ENCODE results near the gene ANKRD10. TPM values are rescaled to one million over a fixed set of nuclear protein-coding genes. Genes with fewer than 3 reads are reported as not detected.
"Not testable (repeated sequence)": the region's sequence is repeated elsewhere in the genome, so short reads cannot be mapped to it uniquely, and the experiment has no call there.

ANKRD10 gene
- total RNA-seq, 2 donors from 2014 or later = 46.2 to 47.5 TPM

DNA sequence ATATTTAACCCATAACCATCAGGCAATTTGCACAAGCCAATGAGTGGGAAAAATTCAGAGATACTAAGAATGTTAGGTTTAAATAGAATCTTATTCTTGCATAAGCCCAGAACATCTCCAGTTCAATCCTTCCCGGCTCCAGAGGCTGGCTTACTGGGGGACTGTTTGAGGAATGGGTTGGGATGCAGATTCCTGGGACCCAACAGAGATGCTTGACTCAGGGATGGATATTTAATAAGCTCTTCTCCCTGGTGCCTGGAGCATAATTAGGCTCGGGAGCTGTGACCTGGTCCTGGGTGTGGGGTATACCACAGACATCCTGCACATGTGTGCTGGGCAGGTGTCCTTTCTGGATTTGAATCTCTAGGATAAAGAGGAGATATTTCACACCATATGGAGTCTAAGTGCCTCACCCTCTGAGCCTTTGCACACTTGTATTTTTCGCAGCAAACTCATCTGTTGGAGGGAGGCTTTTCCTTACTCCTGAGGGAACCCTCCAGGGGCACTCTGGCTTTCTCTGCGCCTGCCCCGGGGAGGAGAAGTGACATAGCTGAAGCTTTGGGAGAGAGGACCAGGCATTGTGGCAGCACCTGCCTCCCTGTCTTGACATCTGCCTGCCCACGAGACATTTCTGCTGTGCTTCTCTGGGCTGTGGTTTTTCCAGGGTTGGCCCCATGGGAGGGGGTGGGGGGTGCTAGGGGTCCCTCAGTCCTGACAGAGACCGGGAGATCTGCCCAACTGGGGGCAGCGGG lies 36.1 kb upstream of the ANKRD10 start:
- no peak for DNase-seq (ENCODE audit: low spot score)
- no peaks in the 10 kb centered on the region for H3K27me3 ChIP-seq
- H3K9me3 ChIP-seq = no peaks in the 10 kb centered on the region
- no peak overlapping the region for H3K4me3 ChIP-seq
- H3K36me3 ChIP-seq = no peaks in the 10 kb centered on the region
- H3K4me1 ChIP-seq = peaks cover 0 to 4% of the 10 kb centered on the region in 2 donors
- TF ChIP-seq, protein P1, sequence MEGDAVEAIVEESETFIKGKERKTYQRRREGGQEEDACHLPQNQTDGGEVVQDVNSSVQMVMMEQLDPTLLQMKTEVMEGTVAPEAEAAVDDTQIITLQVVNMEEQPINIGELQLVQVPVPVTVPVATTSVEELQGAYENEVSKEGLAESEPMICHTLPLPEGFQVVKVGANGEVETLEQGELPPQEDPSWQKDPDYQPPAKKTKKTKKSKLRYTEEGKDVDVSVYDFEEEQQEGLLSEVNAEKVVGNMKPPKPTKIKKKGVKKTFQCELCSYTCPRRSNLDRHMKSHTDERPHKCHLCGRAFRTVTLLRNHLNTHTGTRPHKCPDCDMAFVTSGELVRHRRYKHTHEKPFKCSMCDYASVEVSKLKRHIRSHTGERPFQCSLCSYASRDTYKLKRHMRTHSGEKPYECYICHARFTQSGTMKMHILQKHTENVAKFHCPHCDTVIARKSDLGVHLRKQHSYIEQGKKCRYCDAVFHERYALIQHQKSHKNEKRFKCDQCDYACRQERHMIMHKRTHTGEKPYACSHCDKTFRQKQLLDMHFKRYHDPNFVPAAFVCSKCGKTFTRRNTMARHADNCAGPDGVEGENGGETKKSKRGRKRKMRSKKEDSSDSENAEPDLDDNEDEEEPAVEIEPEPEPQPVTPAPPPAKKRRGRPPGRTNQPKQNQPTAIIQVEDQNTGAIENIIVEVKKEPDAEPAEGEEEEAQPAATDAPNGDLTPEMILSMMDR (IDR thresholded peaks at IDR 0.05) = no peak
- H3K27ac ChIP-seq = no peak overlapping the region

DNA sequence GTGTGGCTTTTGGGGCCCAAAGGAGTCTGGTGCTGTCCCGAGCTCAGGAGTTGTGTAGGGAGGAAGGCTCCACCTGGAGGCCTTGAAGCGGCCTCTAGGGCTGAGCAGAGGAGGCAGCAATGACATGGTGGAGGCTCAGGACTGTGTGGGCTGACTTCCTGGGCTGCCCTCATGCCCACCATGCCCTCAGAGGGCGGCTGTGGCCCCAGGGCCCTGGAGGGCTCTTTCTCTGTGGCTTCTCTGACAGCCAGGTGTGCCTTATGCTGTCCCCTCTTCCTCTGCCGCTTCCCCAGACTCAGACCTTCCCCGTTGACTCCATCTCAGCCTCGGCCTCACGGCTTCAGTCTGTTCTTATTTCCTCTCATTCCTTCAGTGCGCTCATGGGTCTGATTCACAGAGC lies 35.5 kb upstream of the ANKRD10 start:
- Histone ChIP-seq H3K27ac (no peak overlapping the region), H3K36me3 (no peaks in the 10 kb centered on the region), H3K9me3 (no peaks in the 10 kb centered on the region), H3K4me3 (no peak overlapping the region), H3K27me3 (no peaks in the 10 kb centered on the region), H3K4me1 (peaks cover 0 to 4% of the 10 kb centered on the region in 2 donors)
- DNase-seq (ENCODE audit: low spot score) = no peak
- TF ChIP-seq, protein P1 (IDR thresholded peaks at IDR 0.05) = no peak

DNA sequence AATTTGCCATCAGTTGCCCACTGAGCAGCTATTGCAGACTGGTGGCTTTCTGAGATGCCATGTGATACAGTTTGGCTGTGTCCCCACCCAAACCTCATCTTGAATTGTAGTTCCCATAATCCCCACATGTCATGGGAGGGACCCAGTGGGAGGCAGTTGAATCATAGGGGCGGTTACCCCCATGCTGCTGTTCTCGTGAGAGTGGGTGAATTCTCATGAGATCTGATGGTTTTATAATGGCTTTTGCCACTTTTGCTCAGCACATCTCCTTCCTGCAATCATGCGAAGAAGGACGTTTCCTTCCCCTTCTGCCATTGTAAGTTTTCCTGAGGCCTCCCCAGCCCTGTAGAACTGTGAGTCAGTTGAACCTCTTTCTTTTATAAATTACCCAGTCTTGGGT lies 34.8 kb upstream of the ANKRD10 start:
- no peaks in the 10 kb centered on the region for H3K36me3 ChIP-seq
- TF ChIP-seq, protein P1 (IDR thresholded peaks at IDR 0.05) = no peak
- no peak overlapping the region for H3K4me3 ChIP-seq
- DNase-seq (ENCODE audit: low spot score) = no peak
- no peak overlapping the region for H3K27ac ChIP-seq
- H3K9me3 ChIP-seq = no peaks in the 10 kb centered on the region
- H3K4me1 ChIP-seq = no peaks in the 10 kb centered on the region
- H3K27me3 ChIP-seq = no peaks in the 10 kb centered on the region

DNA sequence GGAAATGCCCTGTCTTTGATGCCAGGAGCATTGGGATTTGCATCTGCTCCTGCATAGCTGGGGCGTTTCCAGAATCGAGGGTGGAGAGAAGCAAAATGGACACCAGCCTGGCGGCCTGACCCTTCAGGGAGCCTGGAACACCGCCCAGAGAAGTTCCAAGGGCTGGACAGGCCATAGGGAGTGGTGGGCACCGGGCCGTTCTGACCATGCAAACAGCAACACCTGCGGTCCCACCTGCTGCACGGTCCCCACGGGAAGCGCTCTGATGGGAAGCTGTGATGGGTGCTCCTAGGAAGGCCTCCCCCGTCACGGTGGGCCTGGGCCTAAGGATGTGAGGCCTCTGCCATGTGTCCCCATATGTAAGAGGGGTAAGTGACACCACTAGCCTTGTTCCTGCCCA lies 34.2 kb upstream of the ANKRD10 start:
- no peak for DNase-seq (ENCODE audit: low spot score)
- Histone ChIP-seq H3K27me3 (no peaks in the 10 kb centered on the region), H3K9me3 (no peaks in the 10 kb centered on the region), H3K36me3 (no peaks in the 10 kb centered on the region), H3K4me1 (no peaks in the 10 kb centered on the region), H3K4me3 (no peak overlapping the region), H3K27ac (no peak overlapping the region)
- TF ChIP-seq, protein P1 (IDR thresholded peaks at IDR 0.05) = no peak

DNA sequence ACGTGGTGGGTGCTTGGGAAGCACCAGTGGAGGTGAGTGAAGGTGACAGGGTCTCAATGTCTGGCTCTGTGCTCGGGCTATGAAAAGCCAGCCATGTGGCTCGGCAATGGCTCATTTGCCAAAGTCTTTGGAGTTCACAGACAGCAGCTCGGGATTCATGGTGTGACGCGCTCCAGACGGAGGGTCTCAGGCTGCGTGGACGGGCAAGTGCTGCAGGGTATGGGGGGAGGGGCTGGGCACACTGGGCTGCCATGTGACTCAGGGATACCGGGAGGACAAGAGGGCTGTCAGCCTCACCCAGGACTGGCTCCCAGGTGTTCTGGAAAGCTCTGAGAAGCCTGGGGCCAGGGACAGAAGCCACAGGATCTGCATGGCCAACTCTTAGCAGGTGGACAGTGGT lies 32.5 kb upstream of the ANKRD10 start:
- not testable (repeated sequence) for H3K9me3 ChIP-seq; H3K4me3 ChIP-seq; H3K4me1 ChIP-seq; DNase-seq (ENCODE audit: low spot score); H3K27me3 ChIP-seq; H3K27ac ChIP-seq; H3K36me3 ChIP-seq

DNA sequence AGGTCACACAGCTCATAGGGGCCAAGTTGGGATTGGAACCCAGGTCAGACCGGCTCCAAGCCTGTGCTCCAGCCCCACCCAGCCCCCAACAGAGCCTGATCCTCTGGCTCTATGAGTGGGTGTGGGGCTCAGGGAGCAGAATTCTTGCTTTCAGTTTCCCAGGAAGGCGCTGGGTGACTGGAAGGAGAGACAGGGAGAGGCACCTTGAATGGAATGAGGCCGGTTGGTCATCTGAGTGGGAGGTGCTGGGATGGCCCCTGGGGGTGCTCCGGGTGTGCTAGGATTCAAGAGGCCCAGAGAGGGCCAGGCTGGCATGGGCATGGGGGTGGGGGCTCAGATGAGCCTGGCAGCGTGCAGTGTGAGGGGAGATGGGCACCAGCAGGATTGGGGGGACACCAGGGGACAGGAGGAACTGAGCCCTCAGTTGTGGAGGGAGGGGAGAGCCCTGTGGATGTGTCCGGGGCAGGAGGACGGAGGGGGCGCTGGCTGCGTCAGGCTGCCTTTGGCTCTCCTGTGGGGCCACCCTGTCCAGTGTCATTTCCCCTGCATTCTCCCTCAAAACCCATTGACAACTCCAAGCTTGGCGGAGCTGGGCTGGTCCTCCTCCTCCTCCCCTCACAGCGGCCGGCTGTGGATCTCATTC lies 31.2 kb upstream of the ANKRD10 start:
- TF ChIP-seq, protein P1 (IDR thresholded peaks at IDR 0.05) = no peak
- no peak overlapping the region for H3K27ac ChIP-seq
- H3K4me1 ChIP-seq = no peaks in the 10 kb centered on the region
- H3K9me3 ChIP-seq = no peaks in the 10 kb centered on the region
- no peak for DNase-seq (ENCODE audit: low spot score)
- H3K36me3 ChIP-seq = no peaks in the 10 kb centered on the region
- H3K27me3 ChIP-seq = no peaks in the 10 kb centered on the region
- H3K4me3 ChIP-seq = no peak overlapping the region
